ENCODE data around the gene C12orf56.

GRCh38 chr12:64278421-64278820, 112.1 kb downstream of the C12orf56 start:
- TF ChIP-seq CTCF (IDR thresholded peaks at IDR 0.05), result no peak
- TF ChIP-seq ZFX (IDR thresholded peaks at IDR 0.05; ENCODE audit: borderline replicate concordance), result no peak

Measured in 22Rv1 (cell line).